Stimulated activated naive CD4-positive, alpha-beta T cell treated with Interleukin-2 at 50 U/mL for 16 hours (primary cell): ENCODE measurements around the gene NDOR1.
"Not testable (repeated sequence)": the region's sequence is repeated elsewhere in the genome, so short reads cannot be mapped to it uniquely, and the experiment has no call there.

Experiments used
- DNase-seq: peaks from one replicate; lab custom pipeline; 2025; lab: John Stamatoyannopoulos, UW

The NDOR1 gene

DNA sequence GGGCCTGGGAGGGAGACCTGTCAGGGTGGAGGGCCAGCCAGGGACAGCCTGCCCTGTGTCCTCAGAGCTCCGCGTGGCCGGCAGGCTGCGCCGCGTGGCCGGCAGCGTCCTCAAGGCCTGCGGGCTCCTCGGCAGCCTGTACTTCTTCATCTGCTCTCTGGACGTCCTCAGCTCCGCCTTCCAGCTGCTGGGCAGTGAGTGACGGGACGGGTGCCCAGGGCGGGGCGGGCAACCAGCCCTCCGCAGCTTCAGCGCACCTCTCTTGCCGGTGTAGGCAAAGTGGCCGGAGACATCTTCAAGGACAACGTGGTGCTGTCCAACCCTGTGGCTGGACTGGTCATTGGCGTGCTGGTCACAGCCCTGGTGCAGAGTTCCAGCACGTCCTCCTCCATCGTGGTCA is 27.0 kb downstream of the NDOR1 start:
- DNase-seq = no peak

- no peak for DNase-seq
Measured at GRCh38 chr9:137233143-137233980, 27.9 kb downstream of the NDOR1 start.

- no peak for DNase-seq
Measured at GRCh38 chr9:137234055-137234697, 28.7 kb downstream of the NDOR1 start.

- DNase-seq = no peak
Measured at GRCh38 chr9:137234758-137235423, 29.4 kb downstream of the NDOR1 start.

GRCh38 chr9:137235424-137236237 is 30.1 kb downstream of the NDOR1 start:
- DNase-seq = no peak

DNA sequence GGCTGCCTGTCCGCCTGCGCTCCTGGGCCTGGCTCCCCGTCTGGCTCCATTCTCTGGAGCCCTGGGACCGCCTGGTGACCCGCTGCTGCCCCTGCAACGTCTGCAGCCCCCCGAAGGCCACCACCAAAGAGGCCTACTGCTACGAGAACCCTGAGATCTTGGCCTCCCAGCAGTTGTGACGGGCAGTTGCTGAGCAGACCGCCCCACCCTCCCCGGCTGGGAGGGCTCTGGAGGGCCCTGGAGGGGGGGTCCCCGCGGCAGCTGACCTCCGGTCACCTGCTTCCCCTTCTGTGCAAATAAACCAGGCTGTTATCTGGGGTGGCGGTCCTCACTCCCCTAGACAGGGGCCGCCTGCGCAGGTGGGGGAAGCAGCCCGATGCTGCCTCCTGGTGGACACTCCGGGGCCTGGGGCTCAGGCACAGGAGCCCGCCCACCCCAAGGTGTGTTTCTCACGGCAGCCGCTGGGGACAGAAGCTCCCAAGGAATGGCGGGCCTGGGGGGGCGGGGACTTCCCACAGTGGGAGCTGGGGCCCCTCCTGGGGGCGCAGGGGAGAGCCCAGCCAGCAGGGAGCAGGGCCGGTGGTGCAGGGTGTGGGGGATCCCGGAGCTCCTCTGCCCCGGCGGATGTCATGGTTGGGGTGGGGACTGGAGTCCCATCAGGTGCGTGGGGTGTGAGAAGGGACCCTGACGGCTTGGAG is 30.9 kb downstream of the NDOR1 start:
- DNase-seq = peak; percentile 89

GRCh38 chr9:137236936-137237421 is 31.5 kb downstream of the NDOR1 start:
- DNase-seq = no peak

- no peak for DNase-seq
Measured at GRCh38 chr9:137237759-137238726, 32.5 kb downstream of the NDOR1 start.

- DNase-seq = not testable (repeated sequence)
Measured at GRCh38 chr9:137239541-137240200, 34.2 kb downstream of the NDOR1 start.

- peak; percentile 66 for DNase-seq
Measured at GRCh38 chr9:137240318-137240840, 34.9 kb downstream of the NDOR1 start.

DNA sequence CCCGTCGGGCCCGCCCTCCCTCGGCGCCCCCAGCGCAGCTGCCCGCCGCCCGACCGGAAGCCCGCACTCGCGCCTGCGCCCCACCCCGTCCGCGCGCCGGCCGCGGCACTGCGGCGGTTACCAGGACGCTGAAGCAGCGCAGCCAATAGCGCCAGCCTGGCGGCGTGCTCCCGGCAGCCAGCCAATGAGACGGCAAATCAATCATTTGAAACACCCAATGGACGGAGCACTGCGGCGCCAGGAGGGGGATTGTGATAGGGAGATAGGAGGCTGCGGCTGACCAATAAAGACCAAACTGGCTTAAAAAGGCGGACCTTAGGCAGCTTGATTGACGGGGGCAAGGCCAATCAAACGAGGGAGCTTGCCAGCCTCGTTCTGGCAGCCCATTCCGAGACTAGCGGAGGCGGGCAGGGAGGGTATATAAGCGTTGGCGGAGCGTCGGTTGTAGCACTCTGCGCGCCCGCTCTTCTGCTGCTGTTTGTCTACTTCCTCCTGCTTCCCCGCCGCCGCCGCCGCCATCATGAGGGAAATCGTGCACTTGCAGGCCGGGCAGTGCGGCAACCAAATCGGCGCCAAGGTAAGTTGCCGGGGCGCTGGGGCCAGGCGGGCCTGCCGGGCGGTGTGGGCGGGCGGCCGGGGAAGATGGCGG is 35.5 kb downstream of the NDOR1 start, which contains the start of gene TUBB4B:
TSS of gene TUBB4B (plus strand) at position 447 of the 649 bp plus-strand sequence. CDS start at position 521, 74 bp downstream.
- DNase-seq = peak; percentile 98

- DNase-seq = peak; percentile 61
Measured at GRCh38 chr9:137241490-137242268, 36.2 kb downstream of the NDOR1 start.

DNA sequence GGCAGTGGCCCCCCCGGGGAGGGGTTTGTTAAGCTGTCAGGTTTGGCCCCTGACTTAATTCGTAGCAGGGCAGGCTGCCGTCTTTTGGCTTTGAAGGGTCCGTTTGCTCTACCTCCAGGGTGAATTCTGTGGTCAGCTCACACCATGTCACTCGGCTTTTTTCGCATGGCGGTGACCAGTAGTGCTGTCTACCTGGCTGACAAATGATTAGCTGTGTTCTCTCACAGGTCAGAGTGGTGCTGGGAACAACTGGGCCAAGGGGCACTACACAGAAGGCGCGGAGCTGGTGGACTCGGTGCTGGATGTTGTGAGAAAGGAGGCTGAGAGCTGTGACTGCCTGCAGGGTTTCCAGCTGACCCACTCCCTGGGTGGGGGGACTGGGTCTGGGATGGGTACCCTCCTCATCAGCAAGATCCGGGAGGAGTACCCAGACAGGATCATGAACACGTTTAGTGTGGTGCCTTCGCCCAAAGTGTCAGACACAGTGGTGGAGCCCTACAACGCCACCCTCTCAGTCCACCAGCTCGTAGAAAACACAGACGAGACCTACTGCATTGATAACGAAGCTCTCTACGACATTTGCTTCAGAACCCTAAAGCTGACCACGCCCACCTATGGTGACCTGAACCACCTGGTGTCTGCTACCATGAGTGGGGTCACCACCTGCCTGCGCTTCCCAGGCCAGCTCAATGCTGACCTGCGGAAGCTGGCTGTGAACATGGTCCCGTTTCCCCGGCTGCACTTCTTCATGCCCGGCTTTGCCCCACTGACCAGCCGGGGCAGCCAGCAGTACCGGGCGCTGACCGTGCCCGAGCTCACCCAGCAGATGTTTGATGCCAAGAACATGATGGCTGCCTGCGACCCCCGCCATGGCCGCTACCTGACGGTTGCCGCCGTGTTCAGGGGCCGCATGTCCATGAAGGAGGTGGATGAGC is 37.0 kb downstream of the NDOR1 start:
- DNase-seq = no peak

GRCh38 chr9:137243266-137243625 is 37.7 kb downstream of the NDOR1 start:
- not testable (repeated sequence) for DNase-seq

DNA sequence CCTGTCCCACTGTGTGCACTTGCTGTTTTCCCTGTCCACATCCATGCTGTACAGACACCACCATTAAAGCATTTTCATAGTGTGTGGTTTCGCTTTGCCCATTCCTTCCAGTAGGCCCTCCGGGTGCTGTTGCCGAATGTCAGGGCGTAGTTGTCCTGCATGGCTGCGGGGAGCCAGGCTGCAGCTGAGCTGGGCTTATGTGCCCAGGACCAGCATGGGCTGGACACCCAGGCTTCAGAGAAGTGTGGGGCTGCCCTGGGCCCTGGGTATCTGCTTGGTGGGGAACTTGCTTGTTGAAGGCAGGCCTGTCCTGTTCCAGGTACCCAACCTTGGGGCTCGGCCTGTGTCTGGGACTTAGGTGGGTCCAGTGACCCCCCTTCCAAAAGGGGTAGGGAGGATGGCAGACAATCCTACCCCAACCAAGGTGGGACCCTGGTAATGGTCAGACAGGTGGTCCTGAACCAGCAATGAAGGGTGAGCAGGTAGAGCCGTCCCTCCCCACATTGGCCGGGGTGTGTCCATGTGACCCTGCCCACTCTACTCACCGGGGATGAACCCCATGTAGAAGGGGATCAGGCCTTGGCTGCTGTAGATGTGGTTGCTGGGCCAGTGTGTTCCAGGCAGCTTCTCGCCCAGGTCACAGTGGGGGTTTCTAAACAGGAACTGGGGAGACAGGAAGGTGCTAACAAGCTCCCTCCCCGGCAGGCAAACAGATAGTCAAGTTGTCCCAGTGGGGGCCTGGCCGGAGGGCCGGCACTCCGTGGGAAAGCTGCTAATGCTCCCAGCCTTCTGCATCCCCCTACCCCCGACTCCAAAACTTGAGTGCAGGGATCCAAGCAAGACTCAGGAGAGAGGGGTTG is 38.4 kb downstream of the NDOR1 start:
- DNase-seq = no peak
